Rectal smooth muscle tissue (tissue), 1 donor: ENCODE data around the gene F10.

Experiments used
- H3K27ac ChIP-seq: one replicate; pipeline ENCODE4 v1.7.0; 2013; ENCODE audit warnings: low read depth, low read length, inconsistent platforms
- H3K27me3 ChIP-seq: one replicate; pipeline ENCODE4 v1.7.0; 2013; ENCODE audit warnings: low read length; ENCODE audit not compliant: control insufficient read depth, insufficient read depth
- H3K36me3 ChIP-seq: one replicate; pipeline ENCODE4 v1.7.0; 2013; ENCODE audit warnings: low read length; ENCODE audit not compliant: control insufficient read depth, insufficient read depth
- H3K4me1 ChIP-seq: one replicate; pipeline ENCODE4 v1.7.0; 2013; ENCODE audit warnings: low read length; ENCODE audit not compliant: control insufficient read depth, insufficient read depth
- H3K4me3 ChIP-seq: one replicate; pipeline ENCODE4 v1.7.0; 2013; ENCODE audit warnings: low read length
- H3K9ac ChIP-seq: one replicate; pipeline ENCODE4 v1.7.0; 2013; ENCODE audit warnings: low read length

F10 gene

GRCh38 chr13:113150550-113151365 lies 28.2 kb downstream of the F10 start:
- Histone ChIP-seq H3K36me3 (no peaks in the 10 kb centered on the region), H3K4me1 (peaks cover 6% of the 10 kb centered on the region), H3K27me3 (no peaks in the 10 kb centered on the region), H3K4me3 (no peak overlapping the region), H3K9ac (no peak overlapping the region), H3K27ac (no peak overlapping the region)

GRCh38 chr13:113151745-113152690 lies 29.4 kb downstream of the F10 start:
- H3K9ac ChIP-seq = no peak overlapping the region
- H3K36me3 ChIP-seq = no peaks in the 10 kb centered on the region
- H3K27me3 ChIP-seq = no peaks in the 10 kb centered on the region
- no peak overlapping the region for H3K4me3 ChIP-seq
- peaks cover 6% of the 10 kb centered on the region for H3K4me1 ChIP-seq
- no peak overlapping the region for H3K27ac ChIP-seq

- Histone ChIP-seq H3K4me3 (peak overlapping the region; percentile 76), H3K9ac (no peak overlapping the region), H3K4me1 (peaks cover 6% of the 10 kb centered on the region), H3K36me3 (no peaks in the 10 kb centered on the region), H3K27me3 (no peaks in the 10 kb centered on the region), H3K27ac (no peak overlapping the region)
Measured at GRCh38 chr13:113152691-113152983, 30.0 kb downstream of the F10 start.

- H3K4me3 ChIP-seq = peak overlapping the region; percentile 76
- peak overlapping the region; percentile 72 for H3K27ac ChIP-seq
- H3K9ac ChIP-seq = no peak overlapping the region
- H3K36me3 ChIP-seq = no peaks in the 10 kb centered on the region
- H3K4me1 ChIP-seq = peaks cover 6% of the 10 kb centered on the region
- H3K27me3 ChIP-seq = no peaks in the 10 kb centered on the region
Measured at GRCh38 chr13:113152984-113153809, 30.6 kb downstream of the F10 start.

- no peak overlapping the region for H3K9ac ChIP-seq
- H3K36me3 ChIP-seq = no peaks in the 10 kb centered on the region
- H3K27me3 ChIP-seq = no peaks in the 10 kb centered on the region
- H3K27ac ChIP-seq = peak overlapping the region; percentile 72
- peaks cover 6% of the 10 kb centered on the region for H3K4me1 ChIP-seq
- H3K4me3 ChIP-seq = peak overlapping the region; percentile 76
Measured at GRCh38 chr13:113153810-113154748, 31.5 kb downstream of the F10 start.

GRCh38 chr13:113155201-113155600 lies 32.6 kb downstream of the F10 start:
- Histone ChIP-seq H3K27ac (no peak overlapping the region), H3K4me1 (peaks cover 6% of the 10 kb centered on the region), H3K36me3 (no peaks in the 10 kb centered on the region), H3K9ac (no peak overlapping the region), H3K27me3 (no peaks in the 10 kb centered on the region), H3K4me3 (no peak overlapping the region)

- Histone ChIP-seq H3K4me3 (no peak overlapping the region), H3K36me3 (no peaks in the 10 kb centered on the region), H3K9ac (no peak overlapping the region), H3K27me3 (no peaks in the 10 kb centered on the region), H3K4me1 (peaks cover 6% of the 10 kb centered on the region), H3K27ac (no peak overlapping the region)
Measured at GRCh38 chr13:113155982-113156655, 33.5 kb downstream of the F10 start.

GRCh38 chr13:113157206-113157928 lies 34.8 kb downstream of the F10 start:
- no peaks in the 10 kb centered on the region for H3K36me3 ChIP-seq
- H3K27ac ChIP-seq = no peak overlapping the region
- peaks cover 6% of the 10 kb centered on the region for H3K4me1 ChIP-seq
- H3K9ac ChIP-seq = no peak overlapping the region
- no peak overlapping the region for H3K4me3 ChIP-seq
- no peaks in the 10 kb centered on the region for H3K27me3 ChIP-seq

- H3K4me1 ChIP-seq = peaks cover 6% of the 10 kb centered on the region
- no peak within 1 kb of the TSS for H3K9ac ChIP-seq
- no peaks in the 10 kb centered on the region for H3K27me3 ChIP-seq
- H3K4me3 ChIP-seq = no peak within 1 kb of the TSS
- no peaks in the 10 kb centered on the region for H3K36me3 ChIP-seq
- no peak within 1 kb of the TSS for H3K27ac ChIP-seq
Measured at GRCh38 chr13:113157929-113158747, 35.5 kb downstream of the F10 start, which contains the start of gene PROZ. PROZ (plus strand) TSS chr13:113158648; CDS start chr13:113158661, 13 bp downstream.

GRCh38 chr13:113158946-113159345 lies 36.3 kb downstream of the F10 start:
- Histone ChIP-seq H3K4me1 (peaks cover 2% of the 10 kb centered on the region), H3K27me3 (peaks cover 4% of the 10 kb centered on the region), H3K4me3 (no peak overlapping the region), H3K36me3 (no peaks in the 10 kb centered on the region), H3K9ac (no peak overlapping the region), H3K27ac (no peak overlapping the region)
